Activated CD4-positive, alpha-beta T cell treated with anti-CD3 and anti-CD28 coated beads, Interleukin-10, Interleukin-2, amounts not matched to agents 100 ng/mL and 50 ng/mL, durations not matched to agents 16 hours and 8 hours (primary cell): ENCODE results near the gene TTC3.

Experiments
- DNase-seq: peaks from one replicate; pipeline ENCODE4 v3.0.0-alpha.2; 2020

TTC3 gene

DNA sequence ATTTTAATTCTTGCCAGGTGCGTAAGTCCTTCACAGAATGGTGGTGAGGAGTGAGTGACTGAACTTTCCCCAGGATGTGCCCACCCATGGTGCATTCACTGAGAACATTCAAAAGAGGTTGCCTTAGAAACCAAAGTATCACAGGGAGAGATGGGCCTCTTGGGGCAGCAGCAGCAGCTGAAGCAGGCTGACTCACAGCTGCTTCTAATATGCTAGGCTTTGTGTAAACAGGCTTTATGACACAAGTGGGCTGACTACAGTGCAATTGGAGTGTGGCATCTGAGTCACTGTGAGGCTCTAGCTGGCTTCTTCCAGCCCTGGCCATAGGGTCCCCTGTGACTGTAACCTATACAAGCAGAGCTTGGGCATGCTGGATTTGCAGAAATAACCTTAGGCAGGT is 12.8 kb upstream of the TTC3 start:
- peak; percentile 21 for DNase-seq

DNA sequence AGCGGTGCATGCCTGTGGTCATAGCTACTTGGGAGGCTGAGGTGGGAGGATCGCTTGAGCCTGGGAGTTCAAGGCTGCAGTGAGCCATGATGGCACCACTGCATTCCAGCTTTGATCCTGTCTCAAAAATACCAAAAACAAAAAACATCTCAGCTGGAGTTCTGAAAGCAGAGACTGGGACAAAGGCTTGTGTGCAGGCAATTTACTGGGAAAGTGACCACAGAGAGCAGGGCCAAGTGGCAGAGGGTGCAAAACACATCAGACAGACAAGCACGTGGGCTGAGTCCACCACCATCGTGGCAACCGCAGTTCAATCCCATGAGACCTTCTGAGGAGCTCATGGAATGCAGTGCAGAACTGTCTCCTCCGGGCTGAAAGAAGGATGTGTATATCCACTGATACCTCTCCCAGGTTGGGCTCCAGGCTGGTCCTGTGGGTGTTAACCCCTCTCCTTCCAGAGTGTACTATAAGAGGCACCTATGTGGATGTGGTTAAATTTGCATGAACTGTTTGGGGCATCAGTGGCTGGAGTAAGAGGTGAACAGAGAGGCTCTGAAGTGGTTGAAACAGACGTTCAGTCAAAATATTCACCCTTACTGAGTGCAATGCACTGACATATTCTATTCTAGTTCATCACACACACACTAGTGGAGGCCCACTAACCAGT is 11.0 kb upstream of the TTC3 start:
- no peak for DNase-seq

DNA sequence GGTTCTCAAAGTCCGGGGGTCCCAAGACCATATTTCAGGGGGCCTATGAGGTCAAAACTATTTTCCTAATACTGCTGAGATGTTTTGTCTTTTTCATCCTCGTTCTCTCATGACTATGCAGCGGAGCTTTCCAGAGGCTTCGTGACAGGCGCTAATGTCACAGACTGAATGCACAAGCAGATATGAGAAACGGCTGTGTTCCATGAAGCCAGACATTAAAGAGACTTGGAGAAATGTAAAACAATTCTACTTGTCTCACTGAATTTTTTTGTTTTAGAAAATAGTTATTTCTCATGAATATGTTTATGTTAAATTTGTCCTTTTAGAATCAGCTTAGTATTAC is 10.5 kb upstream of the TTC3 start:
- DNase-seq, result no peak

DNA sequence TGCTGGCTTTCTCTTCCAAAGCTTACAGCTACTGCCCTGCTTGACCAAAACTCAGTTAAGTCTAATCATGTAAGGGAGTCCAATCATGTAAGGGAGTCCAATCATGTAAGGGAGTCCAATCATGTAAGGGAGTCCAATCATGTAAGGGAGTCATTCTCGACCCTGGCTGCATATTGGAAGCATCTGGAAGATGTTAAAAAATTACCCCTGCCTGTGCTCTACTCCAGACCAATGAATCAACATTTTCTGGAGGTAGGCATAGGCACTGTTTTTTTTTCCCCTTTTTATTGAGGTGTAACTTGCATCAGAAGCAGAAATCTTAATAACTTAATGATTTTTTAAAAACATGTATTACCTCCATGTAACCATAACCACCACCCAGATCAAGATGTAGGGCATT is 9.6 kb upstream of the TTC3 start:
- no peak for DNase-seq

DNA sequence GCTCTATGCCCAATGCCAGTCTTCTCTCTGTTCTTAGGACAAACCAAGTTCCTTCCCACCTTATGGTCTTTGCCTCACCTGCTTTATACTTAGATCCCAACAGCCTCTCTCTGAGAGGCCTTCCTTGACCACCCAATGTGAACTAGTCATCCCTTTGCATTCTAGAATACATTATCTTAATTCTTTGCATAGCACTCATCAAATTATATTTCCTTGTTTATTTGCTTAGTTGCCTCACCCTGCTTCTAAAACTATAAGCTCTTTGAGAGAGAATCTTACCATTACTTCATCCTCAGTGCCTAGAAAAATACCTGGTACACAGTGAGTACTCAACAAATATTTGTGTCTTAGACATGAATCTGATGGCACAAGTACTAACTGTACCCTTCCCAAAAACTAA is 8.2 kb upstream of the TTC3 start:
- no peak for DNase-seq

DNA sequence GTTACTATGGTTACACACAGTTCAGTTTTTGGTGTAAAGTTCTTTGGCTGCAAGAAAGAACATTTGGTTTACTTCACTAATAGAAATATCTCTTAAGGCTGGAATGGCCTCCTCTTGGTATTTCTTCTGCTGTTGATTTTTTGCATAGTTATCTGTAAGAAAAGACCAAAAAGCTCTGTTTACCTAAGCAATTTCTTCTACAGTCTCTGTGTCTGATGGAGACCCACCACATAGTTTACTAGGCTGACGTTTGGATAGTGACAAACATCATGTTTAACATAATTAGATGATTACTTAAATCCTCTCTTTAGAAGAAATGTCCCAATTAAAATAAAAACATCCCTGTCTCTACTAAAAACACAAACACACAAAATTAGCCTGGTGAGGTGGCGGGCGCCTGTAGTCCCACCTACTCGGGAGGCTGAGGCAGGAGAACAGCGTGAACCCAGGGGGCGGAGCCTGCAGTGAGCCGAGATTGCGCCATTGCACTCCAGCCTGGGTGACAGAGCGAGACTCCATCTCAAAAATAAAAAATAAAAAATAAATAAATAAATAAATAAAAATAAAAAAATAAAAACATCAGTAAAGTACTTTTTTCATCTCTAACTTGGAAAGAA is 7.4 kb upstream of the TTC3 start:
- no peak for DNase-seq

DNA sequence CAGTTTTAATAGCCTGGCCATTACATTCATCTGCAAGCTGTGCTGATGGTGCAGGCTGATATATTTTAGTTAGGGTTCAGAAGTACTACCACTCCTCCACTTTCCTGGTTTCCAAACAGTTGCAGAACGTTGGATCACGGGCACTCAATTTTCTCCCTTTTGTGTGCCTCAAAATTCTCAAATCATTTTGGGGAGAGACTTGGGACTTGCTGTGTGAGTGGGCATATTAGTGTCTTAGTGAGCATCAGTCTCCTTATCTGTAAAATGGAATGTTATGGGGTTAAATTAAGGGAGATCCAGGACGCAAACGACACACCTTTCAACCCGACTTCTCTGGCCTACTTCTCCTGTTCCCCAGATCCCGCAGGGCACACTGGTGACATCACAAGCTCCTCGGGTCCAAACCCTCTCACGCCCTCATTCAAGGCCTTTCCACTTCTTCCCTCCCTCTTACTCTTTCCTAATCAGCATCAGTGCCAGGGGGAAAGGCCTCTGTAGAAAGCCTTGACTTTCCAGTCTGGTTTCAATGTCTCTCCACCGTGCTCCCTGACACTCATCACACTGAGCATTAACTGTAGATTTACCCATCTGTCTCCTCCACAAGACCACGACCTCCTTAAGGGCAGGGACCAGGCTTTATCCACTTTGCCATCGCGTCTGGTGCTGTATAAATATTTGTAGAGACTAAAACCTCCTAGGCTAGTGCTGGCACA is 1.3 kb upstream of the TTC3 start:
- peak; percentile 10 for DNase-seq

DNA sequence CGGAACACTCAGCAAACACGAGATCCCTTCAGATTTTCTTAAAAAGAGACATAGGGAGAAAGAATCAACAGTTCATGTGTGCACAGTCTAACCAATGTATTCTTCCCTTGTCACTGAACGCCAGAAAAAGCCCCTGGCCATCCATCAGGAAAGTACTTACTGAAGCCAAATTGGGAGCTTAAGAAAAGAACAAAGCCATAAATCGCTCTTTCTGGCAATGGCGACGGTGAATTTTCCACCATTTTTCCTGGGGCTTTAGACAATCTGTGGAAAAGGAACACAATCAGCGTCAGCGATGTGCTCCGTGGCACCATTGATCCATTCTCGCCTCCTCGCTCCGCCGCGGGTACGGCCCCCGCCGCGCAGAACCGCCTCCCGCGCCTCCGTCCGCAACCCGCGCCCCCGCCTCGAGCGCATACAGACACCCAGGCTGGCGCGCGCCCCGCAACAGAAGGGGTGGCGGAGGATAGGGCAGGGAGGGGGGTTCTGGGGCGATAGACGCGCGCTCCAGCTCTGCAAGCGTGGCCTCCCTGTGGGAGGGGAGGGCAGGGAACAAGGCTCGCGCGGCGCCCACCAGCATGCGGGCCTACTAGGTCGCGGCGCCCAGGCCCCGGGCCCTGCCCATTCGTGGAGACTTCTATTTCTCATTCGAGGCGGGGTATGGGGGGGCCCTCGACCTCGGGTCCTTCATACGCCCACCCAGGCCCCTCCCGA is 623 bp upstream of the TTC3 start:
- DNase-seq, result peak; percentile 62

DNA sequence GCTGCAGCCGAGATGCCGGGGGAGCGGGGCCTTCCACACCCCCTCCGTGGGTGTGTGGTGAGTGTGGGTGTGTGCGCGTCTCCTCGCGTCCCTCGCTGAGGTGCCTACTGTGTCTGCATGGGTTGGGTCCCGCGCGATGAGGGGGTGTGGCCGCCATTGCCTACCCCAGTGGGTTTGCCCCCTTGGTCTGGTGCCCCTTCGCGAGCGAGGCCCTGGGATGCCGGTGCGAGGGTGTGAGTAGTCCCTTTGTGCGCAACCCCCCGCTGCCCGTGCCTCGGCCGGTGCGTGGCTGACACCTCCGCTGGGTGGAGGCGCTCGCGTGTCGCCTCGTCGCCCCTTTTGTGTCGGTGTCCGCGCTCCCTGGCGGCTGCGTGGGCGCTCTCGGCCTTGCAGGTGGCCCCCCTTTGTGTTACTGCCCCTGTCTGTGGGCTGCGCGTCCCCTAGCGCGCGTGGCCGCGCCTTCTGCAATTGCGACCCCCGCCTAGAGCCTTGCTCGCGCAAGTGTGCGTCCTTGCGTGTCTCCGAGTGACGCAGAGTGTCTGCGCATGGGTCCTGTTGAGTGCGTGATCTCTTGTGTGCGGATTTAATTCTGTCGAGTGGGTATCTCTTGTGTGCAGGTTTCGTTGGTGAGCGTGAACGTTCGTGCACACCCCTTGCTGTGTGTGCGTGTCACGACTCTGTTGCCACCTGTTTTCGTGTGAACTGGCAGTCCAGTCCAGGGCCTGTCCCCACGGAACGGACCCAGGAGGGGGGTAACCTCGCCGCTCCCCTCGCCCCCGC is 553 bp downstream of the TTC3 start:
- peak; percentile 55 for DNase-seq

DNA sequence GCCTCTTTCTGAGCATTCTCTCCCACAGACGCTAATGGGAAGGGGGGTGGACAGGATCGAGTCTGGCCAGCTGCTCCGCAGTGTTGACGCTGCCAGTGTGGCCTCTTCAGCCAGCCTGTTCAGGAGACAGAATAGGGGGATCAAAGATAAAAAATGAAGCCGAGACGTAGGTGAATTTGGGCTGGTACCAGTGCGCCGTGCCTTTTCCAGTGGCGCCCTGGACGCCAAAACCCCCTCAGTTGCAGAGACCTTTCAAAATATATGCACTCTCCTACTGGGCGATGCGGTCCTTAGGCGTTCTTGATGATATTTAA is 1.1 kb downstream of the TTC3 start:
- no peak for DNase-seq

DNA sequence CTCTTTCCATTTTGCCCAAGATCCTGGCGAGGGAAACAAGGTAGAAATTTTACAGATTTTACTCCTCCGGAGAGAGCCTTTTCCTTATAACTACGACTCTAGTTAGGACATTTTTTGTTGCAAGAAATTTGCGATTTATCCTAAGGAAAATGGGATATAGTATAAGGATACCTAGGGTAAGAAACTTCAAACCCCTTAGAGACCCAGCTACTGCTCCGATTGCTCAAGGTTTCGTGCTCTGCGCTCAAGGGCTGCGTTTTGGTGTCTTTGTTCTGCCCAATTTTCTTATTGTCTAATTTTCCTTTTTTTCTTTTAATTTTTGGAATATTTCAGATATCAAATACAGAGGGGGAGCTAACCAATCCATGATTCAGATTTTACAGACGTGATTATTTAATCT is 1.5 kb downstream of the TTC3 start:
- no peak for DNase-seq

DNA sequence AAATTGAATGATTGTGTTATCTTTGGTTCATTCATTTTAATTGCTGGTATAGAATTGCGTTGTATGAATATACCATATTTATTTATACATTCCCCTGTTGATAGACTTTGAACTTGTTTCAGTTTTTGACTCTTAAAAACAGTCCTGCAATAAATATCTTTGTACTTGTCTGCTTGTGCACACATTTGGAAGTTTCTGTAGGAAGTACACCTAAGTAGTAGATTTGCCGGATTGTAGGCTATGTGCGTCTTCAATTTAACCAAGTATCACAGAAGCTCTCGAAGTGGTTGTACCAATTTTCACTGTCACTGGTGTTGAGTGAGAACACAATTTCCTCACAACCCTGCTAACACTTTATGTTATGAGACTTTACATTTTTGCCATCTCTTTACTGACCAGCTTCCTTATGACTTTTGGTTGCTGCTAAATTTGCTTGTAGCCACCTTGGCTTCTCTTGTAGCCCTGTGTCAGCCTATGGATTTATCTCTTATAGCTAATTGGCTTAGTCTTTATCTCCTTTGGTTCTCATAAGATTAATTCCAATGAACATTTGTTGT is 2.2 kb downstream of the TTC3 start:
- no peak for DNase-seq

DNA sequence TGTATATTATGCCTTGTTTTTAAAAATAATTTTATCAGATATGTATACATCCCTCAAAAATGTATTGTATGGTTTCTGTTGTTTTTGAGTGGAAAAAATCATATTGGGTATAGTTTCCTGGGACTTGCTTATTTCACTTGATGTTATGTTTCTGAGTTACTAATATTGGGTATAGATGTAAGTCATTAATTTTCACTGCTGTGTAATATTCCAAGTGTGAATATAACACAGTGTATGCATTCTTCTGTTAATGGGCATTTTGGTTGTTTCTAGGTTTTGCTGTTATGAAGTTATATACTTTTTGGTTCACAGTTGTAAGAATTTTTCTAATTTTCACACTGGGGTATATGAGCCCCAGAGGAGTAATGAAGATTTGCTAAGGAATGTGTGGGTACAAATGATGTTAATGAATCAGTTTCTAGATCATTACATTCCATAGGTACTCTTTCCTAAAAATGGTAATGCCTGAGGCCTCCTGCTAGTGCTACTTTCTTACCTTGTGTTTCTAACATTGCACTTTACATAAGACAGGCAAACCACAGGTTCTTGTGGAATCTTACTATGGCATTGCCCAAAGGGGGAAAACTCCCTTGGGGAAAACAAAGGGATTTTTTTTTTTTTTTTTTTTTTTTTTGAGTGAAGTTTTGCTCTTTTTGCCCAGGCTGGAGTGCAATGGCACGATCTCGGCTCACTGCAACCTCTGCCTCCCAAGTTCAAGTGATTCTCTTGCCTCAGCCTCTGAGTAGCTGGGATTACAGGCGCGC is 3.2 kb downstream of the TTC3 start:
- DNase-seq, result no peak

DNA sequence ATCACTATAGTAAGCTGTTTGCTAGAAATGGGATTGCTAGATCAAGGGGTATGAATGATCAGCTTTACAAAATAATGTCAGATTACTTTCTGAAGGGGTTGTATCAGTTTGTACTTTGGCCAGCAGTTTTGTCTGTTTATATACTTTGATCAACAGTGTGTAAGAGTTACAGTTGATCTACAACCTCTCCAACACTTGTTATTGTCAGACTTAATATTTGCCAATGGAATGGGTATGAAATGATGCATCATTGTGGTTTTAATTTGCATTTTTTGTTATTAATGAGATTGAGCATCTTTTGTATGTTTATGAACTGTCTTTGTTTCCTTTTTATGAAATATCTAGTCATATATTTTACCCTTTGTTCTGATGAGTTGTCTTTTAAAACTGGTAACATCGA is 4.3 kb downstream of the TTC3 start:
- no peak for DNase-seq

DNA sequence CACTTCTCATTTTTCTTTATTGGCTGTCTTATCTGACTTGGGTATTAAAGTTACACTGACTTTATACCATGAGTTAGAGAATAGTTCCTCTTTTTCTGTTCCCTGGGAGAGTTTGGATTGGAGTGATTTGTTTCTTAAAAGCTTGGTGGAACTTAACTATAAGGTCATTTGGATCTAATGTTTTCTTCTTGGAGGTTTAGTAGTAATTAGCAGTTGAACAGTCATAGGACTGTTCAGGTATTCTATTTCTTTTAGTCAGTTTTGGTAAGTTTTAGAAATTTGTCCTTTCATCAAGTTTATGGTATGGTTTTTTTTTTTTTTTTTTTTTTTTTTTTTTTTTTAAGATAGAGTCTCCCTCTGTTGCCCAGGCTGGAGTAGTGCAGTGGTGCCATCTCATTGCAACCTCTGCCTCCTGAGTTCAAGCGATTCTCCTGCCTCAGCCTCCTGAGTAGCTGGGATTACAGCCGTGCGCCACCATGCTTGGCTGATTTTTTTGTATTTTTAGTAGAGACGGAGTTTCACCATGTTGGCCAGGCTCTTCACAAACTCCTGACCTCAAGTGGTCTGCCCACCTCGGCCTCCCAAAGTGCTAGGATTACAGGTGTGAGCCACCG is 6.3 kb downstream of the TTC3 start:
- DNase-seq, result peak; percentile 16

DNA sequence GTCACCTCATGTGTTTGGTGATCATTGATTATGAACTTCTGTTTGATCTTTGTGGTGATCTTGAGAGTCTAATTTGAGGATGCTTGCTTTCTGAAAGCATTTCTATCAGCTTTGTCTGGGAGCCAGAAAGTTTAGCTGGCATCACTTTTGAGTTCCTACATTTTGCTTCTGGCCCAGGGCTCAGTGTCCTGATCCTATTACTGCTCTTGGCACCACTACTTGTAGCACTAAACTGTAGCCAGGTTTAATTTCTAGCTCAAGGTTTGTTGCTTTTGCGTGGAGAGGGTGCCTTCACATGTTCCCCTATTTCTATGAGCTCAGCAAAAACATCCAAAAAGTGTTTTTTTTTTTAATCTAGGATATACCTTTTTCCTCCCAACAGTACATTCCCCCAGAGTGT is 9.3 kb downstream of the TTC3 start:
- DNase-seq, result no peak

DNA sequence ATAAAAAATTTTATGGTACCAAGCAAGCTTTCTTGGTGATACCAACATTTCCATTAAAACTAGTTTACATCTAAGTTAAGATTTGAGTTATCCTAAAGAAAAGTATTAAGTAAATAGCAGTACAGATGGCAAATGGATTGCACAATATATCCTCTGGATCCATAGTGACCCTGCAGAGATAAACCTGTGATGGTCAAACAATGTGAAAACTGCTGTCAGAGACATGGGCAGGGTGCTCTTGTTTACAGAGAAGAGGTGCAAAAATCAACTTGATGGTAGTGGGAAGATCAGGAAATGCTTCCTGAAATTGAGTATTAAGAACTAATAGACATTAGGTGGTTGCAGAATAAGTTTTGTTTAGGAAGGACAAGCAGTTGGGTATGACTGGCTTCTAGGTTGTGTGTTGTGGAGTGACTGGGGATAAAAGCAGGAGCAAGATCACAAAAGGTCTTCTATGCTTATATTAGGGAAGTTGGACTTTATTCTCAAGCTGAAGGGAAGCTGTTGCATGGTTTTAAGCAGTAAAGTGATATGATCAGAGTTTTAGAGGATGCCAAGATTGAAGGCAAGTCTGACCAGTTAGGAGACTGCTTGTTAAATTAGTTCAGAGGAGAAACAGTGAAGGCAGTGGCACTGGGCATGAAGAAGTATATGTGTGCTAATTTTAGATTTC is 9.9 kb downstream of the TTC3 start:
- DNase-seq, result no peak

DNA sequence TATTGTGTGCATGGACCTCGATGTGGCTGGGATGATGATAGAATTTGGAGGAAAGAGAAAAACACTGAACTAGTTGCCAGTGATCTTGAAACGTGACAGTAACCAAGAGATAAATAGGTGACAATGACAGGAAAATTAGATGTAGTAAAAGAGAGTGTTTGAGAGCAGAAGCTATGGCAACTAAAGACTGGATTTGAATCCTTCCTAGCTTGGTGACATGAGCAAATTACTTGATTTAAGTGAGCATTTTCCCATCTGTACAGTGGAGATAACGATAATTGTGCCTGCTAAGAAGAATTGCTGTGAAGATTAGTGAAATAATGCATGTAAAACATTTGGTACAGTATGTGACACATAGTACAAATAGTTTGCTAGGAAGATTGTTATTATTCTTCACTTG is 12.7 kb downstream of the TTC3 start:
- DNase-seq, result no peak

DNA sequence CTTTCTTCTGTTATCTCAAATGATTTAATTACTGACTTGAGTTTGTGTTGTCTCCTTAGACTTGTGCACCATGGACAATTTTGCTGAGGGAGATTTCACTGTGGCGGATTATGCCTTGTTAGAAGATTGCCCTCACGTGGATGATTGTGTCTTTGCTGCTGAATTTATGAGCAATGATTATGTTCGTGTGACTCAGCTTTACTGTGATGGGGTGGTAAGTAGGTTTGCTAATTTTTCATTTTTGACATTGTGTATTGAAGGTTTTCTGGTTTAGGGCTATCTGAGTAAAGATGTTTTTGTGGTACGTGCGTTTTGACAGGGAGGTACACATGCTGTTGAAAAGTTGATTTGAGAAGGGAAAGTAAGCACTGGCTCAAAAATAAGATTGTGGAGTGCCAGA is 14.1 kb downstream of the TTC3 start:
- DNase-seq, result no peak

DNA sequence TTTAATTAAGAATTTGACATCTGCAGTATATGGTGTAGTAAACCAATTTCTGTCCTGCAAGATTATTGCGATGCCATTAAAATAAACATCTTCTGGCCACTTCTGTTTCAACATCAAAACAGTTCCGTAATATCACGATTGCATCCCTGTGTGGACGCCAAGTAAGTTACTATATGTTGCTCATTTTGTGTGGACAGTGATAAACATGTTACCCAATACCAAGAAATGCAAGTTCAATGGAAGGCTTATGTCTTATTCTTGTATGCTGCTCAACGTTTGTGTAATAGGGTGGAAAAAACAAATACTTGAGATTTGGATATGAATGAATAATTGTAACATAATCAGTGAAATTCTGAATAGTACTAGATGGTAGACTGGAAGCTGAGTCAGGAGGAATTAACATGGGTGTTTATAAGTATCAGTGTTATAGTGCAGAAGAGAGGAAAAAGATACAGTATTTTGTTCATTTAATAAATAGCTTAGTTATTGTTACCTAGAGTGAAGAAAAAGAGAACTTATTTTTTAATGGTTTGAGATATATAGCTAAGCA is 15.2 kb downstream of the TTC3 start:
- DNase-seq, result no peak

DNA sequence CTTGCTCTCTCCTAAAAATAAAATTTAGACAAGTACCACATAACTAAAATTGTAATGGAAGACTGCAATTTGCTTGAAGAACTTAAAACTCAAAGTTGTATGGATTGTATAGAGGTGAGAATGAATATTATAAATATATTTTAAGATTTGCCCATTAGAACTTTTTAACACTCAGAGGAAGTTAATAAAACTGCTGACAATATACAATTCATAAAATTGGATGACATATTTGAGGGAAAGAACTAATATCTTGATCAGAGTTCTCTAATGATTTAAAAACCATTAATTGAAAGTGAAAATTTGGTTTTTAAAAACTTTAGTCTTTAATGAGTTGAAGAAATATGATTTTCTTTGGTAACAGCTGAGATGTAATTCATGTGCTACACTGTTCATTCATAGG is 20.9 kb downstream of the TTC3 start:
- DNase-seq, result no peak
